HG02623 (cell line): ENCODE results near the gene TLE3.

ENCODE experiments used
- ATAC-seq: cut with Tn5 transposase; IDR thresholded peaks from one replicate; pipeline ENCODE4 v1.9.1; 2021; ENCODE audit warnings: moderate library complexity; ENCODE audit not compliant: unreplicated experiment

Gene TLE3

DNA sequence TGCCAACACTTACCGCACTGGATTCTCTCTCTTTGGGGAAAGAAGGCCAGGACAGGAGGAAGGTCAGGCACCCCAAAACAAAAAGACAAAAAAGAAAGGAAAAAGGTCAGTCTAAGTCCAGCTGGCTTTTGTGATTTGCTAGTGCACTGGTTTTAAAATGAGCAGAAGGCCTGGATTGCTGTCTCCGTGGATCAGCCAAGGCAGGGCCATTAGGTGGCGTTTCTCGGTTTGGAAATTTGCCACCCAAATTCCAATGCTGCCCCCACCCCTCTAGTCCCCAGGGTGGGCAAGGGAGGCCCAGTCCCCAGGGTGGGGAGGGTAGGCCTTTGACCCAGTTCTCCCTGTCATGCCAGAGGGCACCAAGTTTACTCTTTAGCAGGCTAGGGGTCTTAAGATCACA lies 33.3 kb downstream of the TLE3 start:
- ATAC-seq, result no peak

DNA sequence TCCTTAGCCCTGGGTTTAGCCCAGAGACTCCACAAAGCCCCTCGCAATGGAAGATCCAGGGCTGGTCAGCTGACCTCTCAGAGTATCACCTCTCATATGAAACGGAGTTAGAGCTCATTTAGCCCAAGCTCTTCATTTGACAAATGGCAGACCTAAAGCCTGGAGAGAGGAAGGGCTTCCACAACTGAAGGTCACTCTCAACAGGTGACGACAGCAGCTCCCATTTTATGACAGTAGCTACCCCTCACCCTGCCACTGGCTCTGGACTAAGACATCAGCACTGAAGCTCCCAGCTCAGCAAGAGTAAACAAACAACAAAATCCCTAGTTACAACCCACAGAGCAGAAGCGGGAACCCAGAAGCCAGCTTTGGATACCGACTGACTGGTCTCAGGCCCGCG lies 33.7 kb downstream of the TLE3 start:
- no peak for ATAC-seq

GRCh38 chr15:70063261-70063925 lies 34.3 kb downstream of the TLE3 start:
- ATAC-seq, result no peak

DNA sequence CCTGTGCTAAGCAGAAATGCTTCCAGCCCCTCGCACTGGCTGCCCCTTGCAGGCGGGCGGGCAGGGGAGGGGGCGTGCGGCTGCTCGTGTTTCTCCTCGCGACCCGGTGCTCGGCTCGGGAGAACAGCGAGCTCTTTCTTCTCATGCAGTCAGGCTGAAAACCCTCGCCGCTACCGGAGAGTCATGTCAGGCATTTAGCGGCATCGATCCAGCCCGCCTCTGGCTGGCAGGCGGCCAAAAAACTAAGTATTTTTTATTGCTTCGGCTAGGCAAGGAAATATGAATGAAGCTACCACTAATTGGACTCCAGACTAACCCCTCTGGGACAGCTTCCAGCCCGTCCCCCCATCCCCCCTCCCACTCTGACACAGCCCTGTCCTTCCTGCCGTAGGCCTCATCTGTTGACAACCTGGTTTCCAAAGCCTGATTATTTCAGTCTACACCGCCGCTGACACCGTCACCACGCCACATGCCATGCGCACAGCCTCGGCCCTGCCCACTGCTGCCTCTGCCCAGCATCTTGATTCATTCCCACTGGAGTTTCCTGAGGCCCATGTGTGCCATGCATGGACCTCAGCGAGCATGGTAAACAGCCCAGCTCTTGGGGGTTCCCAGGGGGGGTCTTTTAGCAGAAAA lies 35.3 kb downstream of the TLE3 start:
- no peak for ATAC-seq

DNA sequence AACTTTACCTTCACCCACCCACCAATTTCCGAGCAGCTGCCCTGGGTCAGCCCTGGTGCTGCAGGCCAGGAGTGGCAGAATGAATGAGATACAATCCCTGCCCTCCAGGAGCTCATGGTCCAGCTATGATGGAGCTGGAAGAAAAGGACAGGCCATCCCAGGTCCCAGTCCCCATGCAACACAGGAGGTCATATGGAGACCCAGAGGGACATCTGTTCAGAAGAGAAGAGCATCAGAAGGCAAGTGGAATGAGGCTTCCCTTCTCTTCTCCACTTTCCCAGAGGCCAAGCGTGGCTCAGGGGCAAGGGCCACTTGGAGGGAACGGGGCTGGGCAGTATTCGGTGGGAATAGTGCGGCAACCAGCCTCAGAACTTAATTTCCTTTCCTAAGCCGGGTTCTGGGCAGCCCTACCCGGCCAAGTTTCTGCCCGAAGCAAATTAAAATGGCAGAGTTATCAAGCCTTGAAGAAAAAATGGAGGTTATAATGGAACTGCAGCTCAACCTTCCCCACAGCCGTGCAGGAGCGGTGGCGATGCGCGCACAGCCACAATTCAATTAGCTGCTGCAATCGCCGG lies 35.9 kb downstream of the TLE3 start:
- ATAC-seq, result no peak

DNA sequence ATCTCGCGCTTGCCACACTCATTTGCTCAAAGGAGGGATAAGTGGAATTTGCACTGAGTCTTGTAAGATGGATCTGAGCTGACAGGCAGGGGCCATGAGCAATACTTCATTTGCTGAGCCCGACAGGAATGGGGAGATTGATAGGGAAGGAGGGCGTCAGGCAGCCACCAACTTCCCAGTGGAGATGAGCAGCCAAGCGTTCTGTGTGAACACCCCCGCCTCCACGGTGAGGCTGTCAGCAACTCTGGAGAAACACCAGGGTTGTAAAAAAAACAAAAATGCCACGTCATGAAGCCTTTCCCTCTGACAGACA lies 36.8 kb downstream of the TLE3 start:
- ATAC-seq, result no peak

DNA sequence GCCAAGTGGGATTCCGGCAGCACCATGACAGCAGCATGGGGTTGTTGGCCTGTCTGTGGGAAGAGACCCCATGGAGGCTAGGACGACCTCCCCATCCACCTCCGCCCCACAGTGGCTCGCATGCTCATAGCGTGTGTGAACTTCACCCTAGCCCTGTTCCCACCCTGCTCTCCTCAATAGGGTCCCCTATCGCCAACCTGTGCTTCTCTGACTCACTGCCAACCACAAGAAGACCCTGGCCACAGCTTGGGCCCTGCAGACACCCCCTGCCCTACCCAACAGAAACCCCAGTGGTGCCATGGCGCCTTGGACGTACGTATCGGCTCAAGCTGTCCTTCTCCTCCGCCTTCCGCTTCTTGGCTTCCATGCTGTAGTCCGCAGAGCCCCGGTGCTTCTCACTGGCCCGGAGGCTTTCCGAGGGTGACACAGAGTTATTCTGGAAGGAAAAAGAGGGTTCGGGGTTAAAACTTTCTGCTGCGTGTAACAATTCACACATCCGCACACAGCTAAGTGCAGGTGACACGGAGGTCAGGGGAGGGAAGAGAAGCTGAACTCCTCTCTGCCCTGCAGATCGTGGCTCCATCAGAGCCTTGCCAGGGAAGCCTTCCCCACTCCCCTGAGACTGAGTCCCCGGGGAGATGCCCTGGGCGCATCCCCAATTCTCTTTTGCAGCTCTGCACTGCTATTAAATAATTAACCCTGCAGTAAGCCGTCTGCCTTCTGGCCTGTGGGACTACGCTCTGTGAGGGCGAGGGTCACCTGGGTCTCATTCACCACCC lies 37.3 kb downstream of the TLE3 start:
- no peak for ATAC-seq

DNA sequence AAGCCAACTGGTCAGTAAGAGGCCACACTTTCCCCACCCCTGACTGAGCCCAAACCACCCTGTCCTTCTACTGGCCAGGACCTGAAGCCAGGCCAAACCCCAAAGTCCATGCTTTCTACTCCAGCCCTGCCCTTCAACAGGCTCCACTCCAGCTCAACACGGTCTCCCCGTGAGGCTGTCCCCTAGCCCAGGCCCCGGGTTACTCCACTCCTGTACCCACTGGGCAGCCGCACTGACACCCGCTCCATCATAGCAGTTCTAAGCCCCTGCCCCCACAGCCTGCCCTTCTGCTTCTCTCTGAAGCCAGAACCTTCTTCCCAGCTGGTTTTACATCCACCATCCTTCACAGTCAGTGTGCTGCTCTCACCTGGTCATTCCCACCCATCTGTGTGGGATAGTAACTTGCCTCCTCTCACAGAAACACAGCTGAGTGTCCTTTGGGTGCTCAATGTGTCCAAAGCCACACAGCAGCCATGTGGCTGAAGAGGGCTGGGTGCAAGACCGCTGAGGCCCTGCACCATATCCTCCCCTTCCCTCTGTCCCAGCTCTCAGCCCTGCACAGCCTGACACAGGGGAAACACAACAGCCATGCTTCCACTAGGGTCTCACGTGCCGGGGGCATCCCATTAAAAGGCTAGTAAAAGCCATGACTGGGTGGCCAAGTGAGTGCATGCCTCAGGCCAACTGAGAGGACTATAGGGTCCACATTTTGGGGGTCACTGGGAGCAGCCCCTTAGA lies 38.1 kb downstream of the TLE3 start:
- no peak for ATAC-seq

- ATAC-seq, result no peak
Measured at GRCh38 chr15:70058642-70059360, 38.9 kb downstream of the TLE3 start.

DNA sequence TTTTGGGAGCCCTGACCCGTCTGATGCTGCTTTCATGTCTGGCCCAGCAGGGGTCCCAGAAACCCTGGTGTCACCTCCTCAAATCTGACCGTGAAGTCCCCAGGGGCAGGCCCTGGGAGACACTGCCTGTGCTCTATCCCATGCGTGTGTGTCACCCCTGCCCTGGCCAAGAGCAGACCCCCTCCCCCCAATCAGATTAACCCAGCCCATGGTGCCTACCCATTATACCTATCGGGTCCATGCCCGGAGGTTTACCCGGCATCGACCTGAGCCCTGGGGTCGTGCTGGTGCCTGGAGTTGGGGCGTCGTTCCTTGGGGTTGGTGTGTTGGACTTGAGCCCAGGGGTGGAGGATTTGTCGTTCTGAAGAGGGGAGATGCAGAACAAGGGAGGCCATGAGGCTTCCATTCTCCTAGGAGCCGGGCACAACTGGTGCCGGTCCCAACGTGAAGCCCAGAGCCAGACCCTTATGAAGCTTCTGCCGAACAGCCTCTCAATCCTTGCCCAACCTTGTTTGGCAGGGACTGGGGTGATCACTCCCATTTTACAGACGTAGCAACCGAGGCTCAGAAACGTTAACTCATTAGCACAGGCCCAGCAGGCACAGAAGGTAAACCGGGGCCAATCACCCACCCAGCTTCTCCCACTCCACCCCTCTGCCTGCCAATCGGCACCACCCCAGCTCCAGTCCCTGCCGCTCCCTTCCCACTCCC lies 39.6 kb downstream of the TLE3 start:
- ATAC-seq, result no peak

GRCh38 chr15:70056091-70056680 lies 41.5 kb downstream of the TLE3 start:
- no peak for ATAC-seq

DNA sequence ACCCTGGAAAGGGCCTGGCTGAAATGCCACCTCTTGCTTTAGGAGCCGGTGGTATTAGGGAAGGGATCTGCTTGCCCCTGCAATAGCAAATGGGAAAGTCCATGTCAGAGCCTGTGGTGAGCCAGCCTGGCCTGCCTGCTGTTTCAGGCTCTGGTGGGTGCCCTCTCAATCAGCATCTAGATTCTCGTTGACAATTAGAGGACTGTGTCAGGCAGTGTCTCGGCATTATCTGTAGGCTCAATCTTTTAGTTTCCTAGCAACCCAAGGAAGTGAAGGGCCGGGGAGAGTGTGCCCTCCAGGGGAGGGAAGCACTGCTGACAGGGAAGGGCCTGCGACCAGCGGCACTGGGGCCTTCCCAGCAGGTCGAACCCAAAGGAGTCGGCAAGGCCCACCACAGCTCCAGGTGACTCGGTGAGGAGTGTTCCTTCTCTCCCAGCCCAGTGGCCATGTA lies 42.1 kb downstream of the TLE3 start:
- no peak for ATAC-seq

DNA sequence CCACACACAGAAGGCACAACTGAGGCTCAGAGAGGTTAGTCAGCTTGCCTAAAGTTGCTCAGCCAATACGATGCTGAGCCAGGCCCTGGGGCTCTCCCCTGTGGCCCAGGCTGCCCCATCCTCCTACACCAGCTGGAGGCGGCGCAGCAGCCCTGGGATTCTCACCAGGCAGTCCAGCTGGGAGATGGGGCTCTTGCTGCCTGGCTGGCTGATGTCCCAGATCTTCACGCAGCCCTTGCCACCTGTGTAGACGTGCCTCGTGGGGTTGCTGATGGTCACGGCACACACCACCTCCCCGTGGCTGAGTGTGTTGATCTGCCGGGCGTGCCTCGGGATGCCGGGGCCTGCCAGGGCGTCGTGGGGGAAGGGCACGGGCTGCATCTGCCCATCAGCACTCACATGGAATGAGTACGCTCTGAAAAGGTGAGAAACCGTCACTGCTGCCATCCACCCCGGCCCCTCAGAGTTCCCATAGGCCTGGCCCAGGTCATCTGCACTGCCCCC lies 42.8 kb downstream of the TLE3 start:
- no peak for ATAC-seq

DNA sequence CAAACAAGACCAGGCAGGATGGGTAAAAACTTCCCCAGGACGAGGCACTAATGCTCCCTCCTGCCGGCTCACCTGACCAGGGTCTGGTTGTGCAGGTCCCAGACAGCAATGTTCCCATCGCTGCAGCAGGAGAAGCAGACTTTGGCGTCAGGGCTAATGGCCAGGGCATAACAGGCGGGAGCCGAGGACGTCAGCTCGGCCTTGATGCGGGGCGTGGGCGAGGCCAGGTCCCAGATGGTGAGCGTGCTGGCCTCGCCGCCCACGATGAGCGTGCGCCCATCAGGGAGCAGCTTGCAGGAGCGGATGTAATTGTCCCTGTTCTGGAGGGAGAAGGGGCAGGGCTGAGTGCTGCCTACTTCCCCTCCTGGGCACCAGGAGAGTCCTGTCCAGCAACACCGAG lies 43.4 kb downstream of the TLE3 start:
- no peak for ATAC-seq

GRCh38 chr15:70053716-70054229 lies 43.9 kb downstream of the TLE3 start:
- ATAC-seq, result no peak

DNA sequence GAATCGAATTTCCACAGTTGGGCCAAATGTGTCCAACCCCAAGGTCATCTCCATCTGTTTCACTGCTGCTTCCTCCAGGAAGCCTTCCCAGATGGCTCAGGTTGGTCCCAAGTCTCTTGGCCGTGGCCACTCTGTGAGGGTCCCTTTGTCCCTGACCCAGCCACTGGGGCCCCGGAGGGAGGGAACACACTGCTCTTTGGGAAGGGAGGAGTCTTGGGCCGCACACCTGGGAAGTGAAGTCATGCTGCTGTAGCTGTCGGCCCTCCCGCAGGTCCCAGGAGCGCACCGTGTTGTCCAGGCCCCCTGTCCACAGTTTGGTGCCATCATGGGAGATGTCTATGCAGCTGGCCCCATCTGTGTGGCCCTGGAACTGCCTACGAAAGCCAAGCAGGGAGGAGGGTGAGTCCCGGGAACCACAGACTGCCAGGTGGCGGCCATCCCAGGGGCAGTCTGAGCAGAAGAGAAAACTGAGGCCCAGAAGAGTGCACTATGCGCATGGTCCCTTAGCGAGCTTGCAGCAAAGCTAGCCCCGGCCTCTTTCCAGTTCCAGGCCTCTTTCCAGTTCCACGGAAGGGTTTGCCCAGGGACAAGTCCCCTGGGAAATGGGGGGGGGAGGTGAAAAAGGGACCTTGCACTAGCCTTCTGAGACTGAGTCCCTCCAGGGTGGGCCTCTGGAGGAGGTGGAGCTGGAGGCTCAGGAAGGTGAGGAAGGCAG lies 44.6 kb downstream of the TLE3 start:
- no peak for ATAC-seq

- no peak for ATAC-seq
Measured at GRCh38 chr15:70051948-70052633, 45.6 kb downstream of the TLE3 start.

DNA sequence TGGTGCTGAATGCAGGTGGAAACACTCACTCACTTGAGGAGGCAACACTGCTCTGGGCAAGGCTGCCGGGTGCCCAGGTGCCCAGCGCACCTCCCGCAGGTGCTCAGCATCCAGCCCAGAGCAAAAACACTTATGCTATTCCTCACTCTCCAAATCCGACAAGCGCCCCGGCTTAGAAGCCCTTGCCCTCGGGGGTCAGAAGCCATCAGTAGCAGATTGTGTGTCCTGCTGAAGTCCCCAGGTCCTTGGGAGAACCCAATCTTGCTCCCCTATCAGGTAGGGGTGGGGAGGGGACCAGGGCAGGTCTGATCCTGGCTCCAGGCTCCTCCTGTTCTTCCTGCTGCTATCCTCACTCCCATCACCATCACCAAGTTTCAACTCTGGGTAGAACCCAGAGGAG lies 46.7 kb downstream of the TLE3 start:
- ATAC-seq, result no peak
